Stimulated activated CD8-positive, alpha-beta memory T cell treated with anti-CD3 and anti-CD28 coated beads, Interleukin-7, amount 100 ng/mL, for 48 hours (primary cell): Measurements from ENCODE around the gene SLA2.
"Not testable (repeated sequence)": the region's sequence is repeated elsewhere in the genome, so short reads cannot be mapped to it uniquely, and the experiment has no call there.

Source experiments
- DNase-seq, 2 donors: peaks; one replicate each; pipeline ENCODE4 v3.0.0-alpha.2; 2020; ENCODE audit warnings: low read depth in 1 of 2; ENCODE audit errors: extremely low read depth in 1 of 2

SLA2 gene

DNA sequence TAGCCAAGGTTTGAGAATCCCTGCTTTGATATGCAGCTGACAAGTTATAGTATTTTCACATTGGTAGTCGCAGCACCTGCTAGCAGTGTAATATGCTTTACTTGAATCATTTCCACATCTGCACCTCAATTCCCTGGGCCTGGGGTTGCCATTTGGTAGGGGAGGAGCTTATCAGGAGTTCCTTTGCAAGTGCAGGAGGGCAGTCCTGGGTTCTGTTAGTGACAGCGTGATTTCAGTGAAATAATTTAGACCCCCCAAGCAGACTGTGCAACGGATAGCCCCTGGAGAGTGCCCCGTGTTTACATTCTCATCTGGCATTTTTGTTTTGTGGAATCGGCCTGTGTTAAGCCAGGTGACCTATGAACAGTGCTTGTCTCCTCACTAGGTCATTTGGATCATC lies 34.4 kb downstream of the SLA2 start:
- no peak for DNase-seq

DNA sequence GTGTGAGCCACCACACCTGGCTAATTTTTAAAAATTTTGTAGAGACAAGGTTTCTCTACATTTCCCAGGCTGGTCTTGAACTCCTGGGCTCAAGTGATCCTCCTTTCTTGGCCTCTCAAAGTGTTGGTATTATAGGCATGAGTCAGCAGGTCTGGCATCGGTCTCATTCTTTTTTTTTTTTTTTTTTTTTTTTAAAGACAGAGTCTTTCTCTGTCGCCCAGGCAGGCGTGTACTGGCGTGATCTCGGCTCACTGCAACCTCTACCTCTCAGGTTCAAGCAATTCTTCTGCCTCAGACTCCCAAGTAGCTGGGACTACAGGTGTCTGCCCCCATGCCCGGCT lies 37.6 kb downstream of the SLA2 start:
- DNase-seq: not testable (repeated sequence)

DNA sequence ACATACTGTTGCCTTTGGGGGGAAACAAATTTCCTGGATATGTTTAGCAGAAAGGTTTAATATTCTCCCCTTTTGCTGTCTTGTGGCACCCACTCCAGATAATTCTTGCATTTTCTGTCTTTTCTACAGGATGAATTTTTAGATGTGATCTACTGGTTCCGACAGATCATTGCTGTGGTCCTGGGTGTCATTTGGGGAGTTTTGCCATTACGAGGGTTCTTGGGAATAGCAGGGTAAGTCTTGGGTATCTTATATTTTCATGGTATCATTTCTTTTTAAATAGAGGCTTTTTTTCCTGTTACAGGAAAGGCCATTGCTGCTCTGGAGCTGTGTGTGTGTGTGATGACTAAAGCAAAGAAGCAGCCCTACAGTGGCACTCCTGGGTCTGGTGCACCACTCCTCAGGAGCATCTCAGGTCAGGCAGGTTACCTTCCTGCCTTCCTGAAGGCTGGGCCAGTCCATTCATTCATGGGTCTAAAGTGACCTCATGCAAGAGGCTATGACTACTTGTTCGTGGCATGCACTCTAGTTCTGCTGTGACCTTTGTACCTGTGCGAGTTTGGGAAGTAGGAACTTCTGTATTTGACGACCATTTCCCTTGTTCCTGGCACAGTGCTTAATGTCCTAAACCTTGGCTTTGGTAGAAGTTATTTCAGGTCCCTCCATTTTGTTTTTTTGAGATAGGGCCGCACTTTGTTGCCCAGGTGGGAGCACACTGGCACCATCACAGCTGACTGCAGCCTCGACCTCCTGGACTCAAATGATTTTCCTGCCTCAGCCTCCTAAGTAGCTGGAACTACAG lies 38.2 kb downstream of the SLA2 start:
- no peak for DNase-seq

DNA sequence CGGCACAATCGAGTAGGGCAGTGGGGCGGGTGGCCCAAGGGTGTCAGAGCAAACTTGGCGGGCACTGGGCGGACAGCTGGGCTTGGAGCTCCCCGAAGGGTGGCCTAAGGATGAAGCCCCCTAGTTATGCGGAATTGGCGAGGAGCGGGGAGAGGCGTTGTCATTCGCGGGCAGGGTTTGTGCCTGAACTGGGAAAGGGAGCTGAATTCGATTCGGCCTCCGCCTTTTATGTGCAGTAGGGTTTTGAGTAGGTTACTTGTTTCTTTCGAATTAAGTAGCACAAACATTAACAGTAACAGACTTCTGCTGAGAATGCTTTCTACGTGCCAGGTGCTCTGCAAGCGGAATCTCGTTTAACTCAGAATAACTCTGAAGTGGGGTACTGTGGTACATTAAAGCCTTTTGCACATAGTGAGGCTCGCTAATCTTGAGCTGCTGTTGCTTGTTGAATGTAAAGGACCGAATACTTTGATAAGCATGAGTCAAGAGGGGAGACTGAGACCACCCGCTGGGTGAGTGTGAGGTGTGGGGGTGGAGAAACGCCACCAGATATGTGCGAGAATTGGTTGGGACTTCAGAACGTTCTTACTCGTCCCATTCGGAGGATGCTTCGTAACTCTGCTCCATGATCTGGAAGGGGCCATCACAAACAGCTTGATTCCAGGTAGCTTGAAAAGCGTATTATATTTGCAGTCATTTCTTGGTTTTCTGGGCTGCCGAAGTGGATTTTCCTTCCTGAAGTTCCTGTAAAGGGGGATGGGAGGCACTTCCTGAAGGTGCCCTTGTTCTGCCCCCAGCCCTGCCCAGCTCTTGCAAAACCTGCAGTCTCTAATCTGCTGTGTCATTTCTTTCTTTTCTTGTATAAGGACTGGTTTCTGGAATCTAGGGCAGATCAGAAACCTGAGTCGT lies 39.6 kb downstream of the SLA2 start:
- no peak for DNase-seq

DNA sequence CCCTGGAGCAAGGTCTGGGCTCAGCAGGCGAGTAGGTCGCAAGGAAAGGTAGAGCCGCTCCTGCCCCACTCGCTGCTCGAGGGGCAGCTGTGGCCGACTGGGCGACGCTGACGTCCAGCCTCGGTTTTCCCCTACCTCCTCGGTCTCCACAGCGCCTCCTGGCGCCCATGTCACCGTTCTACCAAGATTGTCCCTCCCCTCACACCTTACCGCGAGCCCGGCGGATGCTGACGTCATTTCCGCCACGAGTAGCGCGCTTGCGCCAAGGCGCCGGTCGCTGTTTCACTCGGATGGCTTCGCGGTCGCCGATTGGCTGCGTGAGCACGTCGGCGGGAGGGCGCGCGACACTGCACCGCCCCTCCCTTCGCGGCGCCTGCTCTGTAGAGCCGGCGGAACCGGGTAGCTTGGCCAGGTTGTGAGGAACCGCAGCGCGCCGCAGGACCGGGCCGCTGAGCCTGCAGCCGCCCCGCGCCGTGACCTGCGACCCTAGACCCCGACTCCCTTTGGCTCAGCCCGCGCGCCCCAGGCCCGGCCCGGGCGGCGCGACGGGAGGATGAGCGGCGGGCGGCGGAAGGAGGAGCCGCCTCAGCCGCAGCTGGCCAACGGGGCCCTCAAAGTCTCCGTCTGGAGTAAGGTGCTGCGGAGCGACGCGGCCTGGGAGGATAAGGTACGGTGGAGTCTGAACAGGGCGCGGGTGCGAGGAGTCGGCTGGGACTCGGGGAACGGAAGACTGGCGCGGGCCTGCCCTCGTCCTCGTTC lies 40.4 kb downstream of the SLA2 start, which contains the start of gene RAB5IF:
Gene RAB5IF, plus strand, starts transcription at position 381 of the 759 bp plus-strand sequence. Its CDS starts 173 bp downstream, at position 554.
- DNase-seq: peak; percentile 98 to 99

DNA sequence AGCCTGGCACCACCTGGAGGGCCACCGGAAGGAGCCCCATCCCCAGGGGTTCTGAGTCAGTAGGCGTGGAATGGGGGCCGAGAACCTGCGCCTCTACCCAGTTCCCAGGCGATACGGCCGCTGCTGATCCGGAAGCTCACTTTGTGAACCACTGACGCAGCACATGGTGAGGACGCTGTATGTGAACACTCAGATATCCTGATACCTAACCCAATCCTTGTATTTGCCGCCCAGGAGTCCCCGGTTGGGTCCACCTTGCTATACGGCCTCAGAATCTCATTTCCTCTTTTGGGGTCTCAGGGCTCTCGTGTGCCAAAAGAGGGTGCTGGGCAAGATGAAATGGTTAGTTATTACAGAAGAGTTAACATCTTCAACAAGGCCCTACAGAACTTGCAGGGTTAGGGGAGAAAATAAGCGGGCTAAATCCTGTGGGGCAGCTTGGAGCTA lies 41.0 kb downstream of the SLA2 start:
- peak in 1 of 2 donors; percentile 40 for DNase-seq

DNA sequence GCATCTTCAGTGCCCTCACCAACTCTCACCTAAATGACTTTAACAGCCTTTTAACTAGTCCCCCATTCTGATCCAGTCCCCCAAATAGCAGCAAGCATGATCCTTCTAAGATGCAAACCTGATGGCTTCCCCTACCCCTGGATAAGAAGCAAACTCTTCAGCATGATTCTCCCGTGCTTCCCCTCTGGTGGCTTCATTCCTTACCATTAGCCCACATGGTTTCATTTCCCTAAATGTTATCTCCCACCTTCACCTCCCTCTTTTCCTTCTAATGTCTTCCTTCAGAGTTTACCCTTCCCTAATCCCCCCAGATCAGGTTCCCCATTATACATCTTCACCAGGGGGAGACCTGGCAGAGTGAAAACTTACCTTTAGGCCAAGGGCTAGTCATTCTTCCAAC lies 44.5 kb downstream of the SLA2 start:
- no peak for DNase-seq

DNA sequence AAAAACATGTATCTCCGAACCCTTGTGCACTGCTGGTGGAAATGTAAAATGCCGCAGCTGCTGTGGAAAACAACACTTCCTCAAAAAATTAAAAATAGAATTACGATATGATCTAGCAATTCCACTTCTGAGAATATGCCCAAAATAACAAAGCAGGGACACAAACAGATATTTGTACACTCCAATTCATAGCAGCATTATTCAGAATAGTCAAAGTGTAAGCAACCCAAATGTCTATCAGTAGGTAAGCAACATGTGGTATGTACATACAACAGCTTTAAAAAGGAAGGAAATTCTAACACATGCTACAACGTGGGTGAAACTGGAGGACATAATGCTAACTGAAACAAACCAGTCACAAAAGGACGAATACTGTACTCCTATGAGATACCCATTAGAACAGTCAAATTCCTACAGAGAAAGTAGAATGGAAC lies 46.1 kb downstream of the SLA2 start:
- no peak for DNase-seq

DNA sequence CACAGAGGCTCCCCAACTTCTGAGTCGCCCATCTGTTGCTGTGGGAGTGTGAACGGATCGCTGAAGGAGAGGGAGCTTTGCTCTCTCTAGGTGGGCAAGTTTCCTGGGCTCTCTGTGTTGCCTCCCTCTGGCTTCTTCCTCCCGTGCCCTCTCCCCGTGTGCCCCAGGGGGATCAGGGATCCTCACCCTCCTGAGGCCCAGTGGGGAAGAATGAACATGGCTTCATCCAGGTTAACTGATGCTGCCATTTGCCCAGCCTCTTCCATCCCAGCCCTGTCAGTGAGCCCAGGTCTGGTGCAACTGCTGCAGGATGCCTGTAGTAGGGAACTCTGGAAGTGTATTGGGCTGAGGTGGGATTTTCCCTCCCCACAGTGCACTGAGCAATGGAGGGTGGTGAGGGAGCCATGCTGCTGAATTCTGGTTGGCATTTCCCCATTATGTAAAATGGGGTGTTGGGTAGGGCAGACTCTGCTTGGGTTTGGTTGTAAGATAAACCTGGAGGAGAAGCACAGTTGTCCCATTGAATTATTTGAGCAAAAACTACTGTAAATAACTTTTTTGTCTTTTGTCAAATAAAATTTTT lies 52.6 kb downstream of the SLA2 start:
- DNase-seq: no peak

DNA sequence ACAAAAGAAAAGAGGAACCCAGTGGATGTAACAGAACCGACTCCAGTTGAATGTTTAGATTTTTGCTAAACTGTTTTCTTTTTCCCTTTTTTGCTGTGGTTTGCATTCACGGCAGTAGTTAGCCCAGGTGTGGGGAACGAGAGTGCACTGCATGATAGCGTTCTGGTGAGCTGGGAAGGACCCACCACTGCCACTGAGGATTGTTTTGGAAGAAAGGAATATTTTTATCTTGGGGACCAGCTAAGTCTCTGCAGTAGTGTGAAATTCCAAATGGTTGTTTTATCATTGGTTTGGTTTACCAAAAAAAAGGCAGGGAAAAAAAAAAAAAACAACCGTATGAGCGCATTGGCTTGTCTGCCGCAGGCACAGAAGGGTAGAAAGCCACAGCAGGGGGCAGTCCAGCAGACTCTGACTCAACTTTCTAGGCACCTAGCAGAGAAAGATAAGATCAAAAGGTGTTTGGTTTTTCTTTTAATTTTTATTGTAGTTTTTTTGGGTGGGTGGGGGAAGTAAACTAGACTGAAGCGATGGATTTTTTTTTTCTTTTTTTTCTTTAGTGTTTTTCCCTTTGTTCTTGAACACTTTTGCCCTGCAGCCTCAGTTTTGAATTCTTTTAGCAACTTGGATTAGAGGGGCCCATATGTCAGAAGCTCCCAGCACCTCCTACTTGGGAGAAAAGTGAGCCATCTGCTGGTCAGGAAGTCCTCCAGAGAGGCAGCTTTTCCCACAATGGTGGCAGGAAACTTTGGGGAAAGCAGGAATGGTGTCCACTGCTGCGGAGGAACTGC lies 53.9 kb downstream of the SLA2 start:
- peak in 1 of 2 donors; percentile 39 for DNase-seq

DNA sequence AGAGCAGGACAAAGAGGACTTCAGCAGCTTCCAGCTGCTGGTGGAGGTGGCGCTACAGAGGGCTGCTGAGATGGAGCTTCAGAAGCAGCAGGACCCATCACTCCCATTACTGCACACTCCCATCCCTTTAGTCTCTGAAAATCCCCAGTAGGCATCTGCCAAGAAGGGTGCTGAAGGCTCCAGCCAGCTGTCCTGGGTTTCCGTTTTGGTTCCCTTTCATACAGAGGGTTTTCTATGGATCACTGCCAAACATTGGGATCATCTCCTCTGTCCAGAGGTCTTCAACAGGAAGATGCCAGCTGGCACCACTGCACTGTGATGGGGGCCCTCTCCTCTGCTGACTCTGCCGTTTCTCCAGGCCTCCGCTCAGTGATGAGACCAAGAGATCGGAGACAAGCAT lies 54.7 kb downstream of the SLA2 start:
- DNase-seq: no peak

DNA sequence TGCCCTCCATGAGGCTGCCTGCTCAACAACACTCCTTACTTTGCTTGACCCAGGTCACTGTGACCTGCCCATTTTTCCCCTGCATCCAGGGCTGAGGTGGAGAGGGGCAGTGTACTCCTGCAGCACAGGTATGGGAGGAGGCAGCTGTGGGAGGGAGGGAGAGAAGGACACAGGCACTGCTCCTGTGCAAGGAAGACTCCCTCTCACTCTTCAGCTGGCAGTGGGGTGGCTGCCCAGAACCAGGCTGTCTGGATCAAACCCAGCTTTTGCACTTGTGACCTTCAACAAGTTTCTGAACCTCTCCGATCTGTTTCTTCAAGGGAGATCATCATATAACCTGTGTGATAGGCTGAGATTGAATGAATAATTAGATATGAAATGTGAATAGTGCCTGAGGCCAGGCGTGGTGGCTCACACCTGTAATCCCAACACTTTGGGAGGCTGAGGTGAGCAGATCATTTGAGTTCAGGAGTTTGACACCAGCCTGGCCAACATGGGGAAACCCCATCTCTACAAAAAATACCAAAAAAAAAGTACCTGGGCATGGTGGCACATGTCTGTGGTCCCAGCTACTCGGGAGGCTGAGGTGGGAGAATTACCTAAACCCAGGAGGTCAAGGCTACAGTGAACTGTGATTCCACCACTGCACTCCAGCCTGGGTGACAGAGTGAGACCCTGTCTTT lies 58.5 kb downstream of the SLA2 start:
- no peak for DNase-seq

DNA sequence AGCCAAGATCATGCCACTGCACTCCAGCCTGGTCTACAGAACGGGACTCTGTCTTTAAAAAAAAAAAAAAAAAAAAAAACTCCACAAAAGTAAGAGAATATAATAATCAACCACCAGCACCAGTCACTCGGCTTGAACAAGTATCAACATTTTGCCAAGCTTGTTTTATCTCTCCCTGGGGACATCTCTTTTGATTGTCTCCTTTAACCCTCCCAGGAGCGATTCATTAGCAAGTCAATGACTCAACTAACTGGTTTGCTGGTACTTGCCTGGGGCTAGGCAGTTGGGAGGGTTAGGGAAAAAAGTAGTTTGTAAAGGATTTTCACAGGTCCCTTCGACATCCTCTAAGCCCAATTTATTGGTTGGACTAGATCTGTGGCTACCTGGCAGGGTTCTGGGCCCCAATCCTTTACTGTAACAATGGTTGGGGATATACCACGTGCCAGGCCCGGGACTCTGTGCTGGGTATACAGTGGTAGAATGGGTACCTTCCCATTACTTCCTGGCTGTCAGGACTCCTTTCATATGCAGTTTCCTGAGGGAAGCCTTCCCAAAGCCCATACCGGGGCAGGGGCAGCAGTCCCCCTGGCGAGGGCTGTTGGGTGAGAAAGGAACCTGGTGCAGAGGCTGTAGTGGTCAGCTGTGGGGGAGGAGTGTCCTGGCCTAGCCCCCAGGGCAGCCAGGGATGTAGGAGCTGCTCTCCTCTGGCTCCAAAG lies 60.4 kb downstream of the SLA2 start:
- no peak for DNase-seq

DNA sequence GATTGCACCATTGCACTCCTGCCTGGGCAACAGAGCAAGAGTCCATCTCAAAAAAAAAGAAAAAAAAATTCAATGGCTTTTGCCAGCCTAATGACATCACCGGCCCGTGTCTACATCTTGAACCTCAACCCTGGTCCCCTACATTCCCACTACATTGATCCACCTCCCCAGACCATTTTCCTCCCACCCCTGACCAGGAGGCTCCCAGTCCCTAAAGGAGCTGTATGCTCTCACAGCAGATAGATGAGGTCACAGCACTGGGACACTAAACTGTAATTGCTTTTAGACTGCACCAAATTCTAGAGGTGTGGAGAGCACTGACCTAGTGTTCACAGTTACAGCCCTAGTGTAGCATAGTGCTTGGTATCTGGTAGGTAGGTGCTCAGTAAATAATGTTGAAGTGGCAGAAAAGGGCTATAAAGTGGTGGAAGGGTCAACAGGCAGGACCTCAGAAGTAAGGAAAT lies 61.9 kb downstream of the SLA2 start:
- DNase-seq: no peak

DNA sequence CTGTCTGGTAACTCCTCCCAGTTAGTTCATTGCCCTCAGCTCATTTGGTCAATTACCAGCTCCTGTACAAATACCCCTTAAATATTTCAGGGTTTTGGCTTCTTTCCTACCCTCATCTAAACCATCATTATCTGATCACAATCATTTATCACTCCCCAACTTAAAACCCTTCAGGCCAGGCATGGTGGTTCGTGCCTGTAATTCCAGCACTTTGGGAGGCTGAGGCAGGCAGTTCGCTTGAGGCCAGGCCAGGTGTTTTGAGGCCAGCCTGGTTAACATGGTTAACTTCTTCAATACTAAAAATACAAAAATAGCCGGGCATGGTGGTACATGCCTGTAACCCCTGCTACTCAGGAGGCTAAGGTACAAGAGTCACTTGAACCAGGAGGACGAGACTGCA lies 63.2 kb downstream of the SLA2 start:
- no peak for DNase-seq

DNA sequence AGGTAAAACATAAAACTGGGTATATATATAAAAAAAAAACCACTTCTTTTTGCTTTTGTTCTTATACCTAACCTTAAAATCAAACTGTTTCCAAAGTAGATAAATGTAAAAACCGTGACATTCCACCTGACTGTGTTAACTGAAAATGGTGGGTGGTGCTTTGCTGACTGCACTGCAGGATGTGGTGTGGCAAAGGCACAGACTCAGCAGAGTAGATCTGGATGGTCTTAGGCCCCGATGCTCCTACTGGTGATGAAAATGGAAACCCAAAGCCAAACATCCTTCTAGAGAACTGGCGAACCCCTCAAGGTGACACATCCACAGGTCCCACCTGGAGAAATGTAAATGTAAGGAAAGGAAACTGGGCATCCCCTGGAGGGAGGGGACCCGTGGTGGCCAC lies 63.7 kb downstream of the SLA2 start:
- DNase-seq: peak in 1 of 2 donors; percentile 20

DNA sequence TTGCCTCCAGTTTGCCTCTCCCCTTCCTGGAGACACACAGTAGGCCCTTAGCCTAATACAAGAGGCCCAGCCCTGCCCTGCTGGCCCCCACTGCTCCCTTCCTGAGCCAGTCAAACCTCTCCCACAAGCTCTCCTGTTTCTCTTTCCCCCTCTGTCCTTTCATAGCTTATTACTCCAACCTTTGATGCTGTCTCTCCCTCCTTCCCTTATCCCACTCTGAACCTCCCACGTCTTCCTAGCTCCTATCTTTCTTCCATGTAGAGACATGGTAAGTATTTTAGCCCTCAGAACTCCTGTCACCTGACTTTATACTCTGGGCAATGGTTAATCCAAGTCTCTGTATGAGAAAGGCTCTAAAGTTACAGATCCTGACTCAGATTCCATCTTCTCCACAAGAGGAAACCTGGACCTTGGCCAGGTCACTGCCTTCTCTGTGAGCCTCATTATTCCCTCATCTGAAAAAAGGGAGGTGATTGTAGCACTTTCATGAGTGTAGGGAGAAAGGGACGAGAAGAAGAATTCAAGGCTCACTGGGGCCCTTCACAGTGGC lies 65.9 kb downstream of the SLA2 start:
- no peak for DNase-seq

DNA sequence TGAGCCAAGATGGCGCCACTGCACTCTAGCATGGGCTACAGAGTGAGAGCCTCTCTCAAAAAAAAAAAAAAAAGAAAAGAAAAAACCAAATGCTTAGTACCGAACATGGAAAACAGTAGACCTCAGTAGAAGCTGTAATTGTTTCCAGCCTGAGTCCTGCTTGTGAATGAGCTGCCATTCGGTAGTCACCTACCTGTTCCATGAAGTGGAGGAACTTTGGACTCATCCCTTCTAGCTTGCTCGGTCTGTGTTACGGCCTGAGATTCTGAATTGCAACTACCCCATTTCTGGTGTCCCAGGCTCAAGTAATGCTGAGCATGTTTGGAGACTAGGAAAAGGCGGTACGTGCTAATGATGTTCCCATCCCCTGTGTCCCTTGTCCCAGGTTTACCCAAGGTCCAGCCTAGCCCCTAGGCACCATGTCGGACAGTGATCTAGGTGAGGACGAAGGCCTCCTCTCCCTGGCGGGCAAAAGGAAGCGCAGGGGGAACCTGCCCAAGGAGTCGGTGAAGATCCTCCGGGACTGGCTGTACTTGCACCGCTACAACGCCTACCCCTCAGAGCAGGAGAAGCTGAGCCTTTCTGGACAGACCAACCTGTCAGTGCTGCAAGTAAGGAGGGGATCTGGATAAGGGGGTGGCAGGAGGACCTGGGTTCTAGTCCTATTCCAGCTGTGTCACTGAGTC lies 67.5 kb downstream of the SLA2 start:
- DNase-seq: no peak
